Retinal pigment epithelial cell (primary cell): ENCODE measurements around the gene ZNF554.

Experiments used
- DNase-seq: peaks from one replicate; pipeline ENCODE4 v3.0.0-alpha.2; 2010; ENCODE audit warnings: low read depth
- H3K4me3 ChIP-seq: 2 replicates; pipeline ENCODE4 v1.5.1; 2011; ENCODE audit warnings: mild to moderate bottlenecking, low read length, control low read depth, moderate library complexity
- CTCF ChIP-seq: conservative IDR thresholded peaks from 2 replicates; pipeline ENCODE4 v1.5.1; 2011; ENCODE audit warnings: low read depth, low read length, control low read depth, inconsistent platforms

Gene ZNF554

GRCh38 chr19:2798733-2799132, 20.9 kb upstream of the ZNF554 start:
- no peak for DNase-seq
- H3K4me3 ChIP-seq, result no peak overlapping the region
- TF ChIP-seq CTCF, result no peak

- H3K4me3 ChIP-seq, result no peak overlapping the region
- DNase-seq, result no peak
- TF ChIP-seq CTCF, result no peak
Measured at GRCh38 chr19:2799273-2800020, 20.2 kb upstream of the ZNF554 start.

GRCh38 chr19:2800506-2800905, 19.2 kb upstream of the ZNF554 start:
- no peak for DNase-seq
- TF ChIP-seq CTCF, result no peak
- H3K4me3 ChIP-seq, result no peak overlapping the region

GRCh38 chr19:2802826-2803225, 16.8 kb upstream of the ZNF554 start:
- H3K4me3 ChIP-seq, result no peak overlapping the region
- no peak for TF ChIP-seq CTCF
- no peak for DNase-seq

- no peak for DNase-seq
- no peak overlapping the region for H3K4me3 ChIP-seq
- no peak for TF ChIP-seq CTCF
Measured at GRCh38 chr19:2803486-2804155, 16.0 kb upstream of the ZNF554 start.

GRCh38 chr19:2804156-2805004, 15.3 kb upstream of the ZNF554 start:
- no peak for TF ChIP-seq CTCF
- no peak for DNase-seq

More at GRCh38 chr19:2804156-2805004, 15.3 kb upstream of the ZNF554 start:
- no peak overlapping the region for H3K4me3 ChIP-seq
